SU-DHL-6 (cell line): ENCODE measurements around the gene HAUS5.
"Not testable (repeated sequence)": the region's sequence is repeated elsewhere in the genome, so short reads cannot be mapped to it uniquely, and the experiment has no call there.

Source experiments
- H2AFZ ChIP-seq: fragments of 200-600 bp; sonication (generic); 2 replicates; pipeline ENCODE4 v1.6.1; 2014; ENCODE audit warnings: low read depth, mild to moderate bottlenecking, moderate library complexity, mixed read lengths, antibody characterized with exemption, low read length; ENCODE audit not compliant: severe bottlenecking
- H3F3A ChIP-seq: fragments of 200-600 bp; shearing (Covaris generic); 2 replicates; pipeline ENCODE4 v1.6.0; 2016; ENCODE audit warnings: antibody characterized with exemption, mild to moderate bottlenecking; ENCODE audit not compliant: insufficient read depth
- H3K27ac ChIP-seq: fragments of 200-600 bp; sonication (generic); 2 replicates; pipeline ENCODE4 v1.5.1; 2016; ENCODE audit warnings: low read depth, mild to moderate bottlenecking, low read length, moderate library complexity, mixed read lengths
- H3K27me3 ChIP-seq: fragments of 200-600 bp; sonication (generic), shearing (Covaris generic); 2 replicates; pipeline ENCODE4 v1.6.0; 2014; ENCODE audit warnings: mild to moderate bottlenecking, low read length
- H3K36me3 ChIP-seq: fragments of 200-600 bp; sonication (generic); 2 replicates; pipeline ENCODE4 v1.6.1; 2014; ENCODE audit warnings: mild to moderate bottlenecking, low read length, mixed read lengths
- H3K4me2 ChIP-seq: fragments of 300-600, 200-600 bp; shearing (Covaris generic), sonication (generic); 2 replicates; pipeline ENCODE4 v1.6.0; 2014; ENCODE audit warnings: low read length, low read depth, mild to moderate bottlenecking; ENCODE audit not compliant: poor library complexity, severe bottlenecking
- H3K4me3 ChIP-seq: fragments of 200-600 bp; sonication (generic); 2 replicates; pipeline ENCODE4 v1.5.1; 2014; ENCODE audit warnings: antibody characterized with exemption, low read length, mild to moderate bottlenecking, mixed read lengths; ENCODE audit not compliant: insufficient read depth, poor library complexity, severe bottlenecking
- H3K79me2 ChIP-seq: fragments of 200-600 bp; sonication (generic); 2 replicates; pipeline ENCODE4 v1.6.1; 2014; ENCODE audit warnings: mild to moderate bottlenecking, low read length, moderate library complexity; ENCODE audit not compliant: insufficient read depth
- H3K9ac ChIP-seq: fragments of 200-600 bp; sonication (generic); 2 replicates; pipeline ENCODE4 v1.7.0; 2014; ENCODE audit warnings: mild to moderate bottlenecking, low read length
- H3K9me2 ChIP-seq: fragments of 200-600 bp; sonication (generic); replicated peaks from 2 replicates; pipeline ENCODE4 v1.6.1; 2014; ENCODE audit warnings: low read length; ENCODE audit not compliant: insufficient read depth
- H3K9me3 ChIP-seq: fragments of 200-600 bp; sonication (generic); 2 replicates; pipeline ENCODE4 v1.6.1; 2014; ENCODE audit warnings: low read length, mixed read lengths; ENCODE audit not compliant: insufficient read depth
- H4K20me1 ChIP-seq: fragments of 200-600 bp; sonication (generic); 2 replicates; pipeline ENCODE4 v1.6.1; 2014; ENCODE audit warnings: low read depth, mild to moderate bottlenecking, antibody characterized with exemption, low read length, moderate library complexity, mixed read lengths
- CTCF ChIP-seq: fragments of 200-600 bp; sonication (generic); IDR thresholded peaks from one replicate; pipeline ENCODE4 v1.5.1; 2017; ENCODE audit warnings: antibody characterized with exemption, mild to moderate bottlenecking, low read length, moderate library complexity; ENCODE audit not compliant: insufficient read depth, poor library complexity, severe bottlenecking
- EZH2phosphoT487 ChIP-seq: fragments of 200-600 bp; sonication (generic), shearing (Covaris generic); conservative IDR thresholded peaks from 2 replicates; pipeline ENCODE4 v1.6.1; 2018; ENCODE audit warnings: mild to moderate bottlenecking, antibody characterized with exemption, low read length, moderate library complexity, mixed read lengths

HAUS5 gene

GRCh38 chr19:35596366-35596999, 16.1 kb upstream of the HAUS5 start:
- TF ChIP-seq CTCF (no peak), EZH2phosphoT487 (no peak)
- Histone ChIP-seq H3K27me3 (no peaks in the 10 kb centered on the region), H3K9me2 (no peaks in the 10 kb centered on the region), H4K20me1 (no peaks in the 10 kb centered on the region), H3K9me3 (no peaks in the 10 kb centered on the region), H3K4me3 (no peak overlapping the region), H3K79me2 (no peaks in the 10 kb centered on the region), H3K36me3 (no peaks in the 10 kb centered on the region), H3K9ac (no peak overlapping the region), H3K4me2 (no peak overlapping the region), H3F3A (no peaks in the 10 kb centered on the region), H3K27ac (no peak overlapping the region), H2AFZ (peak overlapping the region; percentile 47)

- Histone ChIP-seq H3F3A (no peaks in the 10 kb centered on the region), H3K4me3 (no peak overlapping the region), H4K20me1 (no peaks in the 10 kb centered on the region), H3K9me3 (no peaks in the 10 kb centered on the region), H3K36me3 (no peaks in the 10 kb centered on the region), H3K79me2 (no peaks in the 10 kb centered on the region), H3K9me2 (no peaks in the 10 kb centered on the region), H3K27me3 (no peaks in the 10 kb centered on the region), H3K9ac (no peak overlapping the region), H3K4me2 (no peak overlapping the region), H3K27ac (no peak overlapping the region), H2AFZ (no peak overlapping the region)
- no peak for TF ChIP-seq CTCF
- no peak for TF ChIP-seq EZH2phosphoT487
Observed at GRCh38 chr19:35601971-35602370, 10.6 kb upstream of the HAUS5 start.

DNA sequence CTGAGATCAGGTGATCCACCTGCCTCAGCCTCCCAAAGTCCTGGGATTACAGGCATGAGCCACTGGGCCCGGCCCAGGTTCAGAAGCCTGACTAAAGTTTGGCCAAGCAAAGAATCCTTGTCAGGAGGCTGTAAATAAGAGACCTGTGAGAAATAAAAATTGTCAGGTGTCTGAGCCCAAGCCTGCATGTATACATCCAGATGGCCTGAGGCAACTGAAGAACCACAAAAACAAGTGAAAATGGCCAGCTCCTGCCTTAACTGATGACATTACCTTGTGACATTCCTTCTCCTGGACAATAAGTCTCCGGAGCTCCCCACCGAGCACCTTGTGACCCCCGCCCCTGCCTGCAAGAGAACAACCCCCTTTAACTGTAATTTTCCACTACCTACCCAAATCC, 8.1 kb upstream of the HAUS5 start:
- H2AFZ ChIP-seq, H4K20me1 ChIP-seq, H3K79me2 ChIP-seq, H3K9ac ChIP-seq, H3K27me3 ChIP-seq, H3K9me3 ChIP-seq, H3K27ac ChIP-seq, H3K9me2 ChIP-seq, H3F3A ChIP-seq, H3K4me2 ChIP-seq, H3K36me3 ChIP-seq, H3K4me3 ChIP-seq: not testable (repeated sequence)

DNA sequence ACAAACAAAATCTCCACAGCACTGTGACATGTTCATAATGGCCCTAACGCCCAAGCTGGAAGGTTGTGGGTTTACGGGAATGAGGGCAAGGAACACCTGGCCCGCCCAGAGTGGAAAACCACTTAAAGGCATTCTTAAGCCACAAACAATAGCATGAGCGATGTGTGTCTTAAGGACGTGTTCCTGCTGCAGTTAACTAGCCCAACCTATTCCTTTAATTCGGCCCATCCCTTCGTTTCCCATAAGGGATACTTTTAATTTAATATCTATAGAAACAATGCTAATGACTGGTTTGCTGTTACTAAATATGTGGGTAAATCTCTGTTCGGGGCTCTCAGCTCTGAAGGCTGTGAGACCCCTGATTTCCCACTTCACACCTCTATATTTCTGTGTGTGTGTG, 5.4 kb upstream of the HAUS5 start:
- not testable (repeated sequence) for H3K27me3 ChIP-seq, H3K36me3 ChIP-seq, H2AFZ ChIP-seq, H3K79me2 ChIP-seq, H3F3A ChIP-seq, H3K4me3 ChIP-seq, H3K9ac ChIP-seq, H3K27ac ChIP-seq, H4K20me1 ChIP-seq, H3K9me3 ChIP-seq, H3K4me2 ChIP-seq, H3K9me2 ChIP-seq
